Lung (tissue), 12 donors: Measurements from ENCODE around the gene C4orf50. TPM values are rescaled to one million over a fixed set of nuclear protein-coding genes. Genes with fewer than 3 reads are reported as not detected.

Source experiments
- ATAC-seq: fragments of 200-7000 bp; cut with Tn5 transposase; one replicate; pipeline ENCODE4 v1.9.1; 2020; ENCODE audit warnings: moderate number of reproducible peaks; ENCODE audit not compliant: insufficient read depth, low FRiP score
- DNase-seq, 3 donors: peaks; one replicate each; pipeline ENCODE4 v3.0.0-alpha.2; 2013 to 2017
- H3K27ac ChIP-seq, 2 donors: one replicate each; pipeline ENCODE4 v1.5.1; 2013; ENCODE audit warnings: mild to moderate bottlenecking in 2 of 2, moderate library complexity in 2 of 2, control low read depth in 1 of 2, inconsistent platforms in 1 of 2, low read depth in 1 of 2, low read length in 1 of 2
- H3K27me3 ChIP-seq, 3 donors: one replicate each; pipeline ENCODE4 v1.5.1; 2013; ENCODE audit warnings: low read length in 2 of 3; ENCODE audit not compliant: control insufficient read depth in 3 of 3, insufficient read depth in 3 of 3
- H3K36me3 ChIP-seq, 4 donors: one replicate each; pipeline ENCODE4 v1.5.1; 2013; ENCODE audit warnings: low read length in 4 of 4, mild to moderate bottlenecking in 1 of 4, moderate library complexity in 1 of 4; ENCODE audit not compliant: control insufficient read depth in 4 of 4, insufficient read depth in 4 of 4
- H3K4me1 ChIP-seq, 5 donors: one replicate each; pipeline ENCODE4 v1.5.1; 2013; ENCODE audit warnings: low read length in 5 of 5, mild to moderate bottlenecking in 2 of 5, moderate library complexity in 1 of 5; ENCODE audit not compliant: control insufficient read depth in 5 of 5, insufficient read depth in 5 of 5
- H3K4me3 ChIP-seq: one replicate; pipeline ENCODE4 v1.5.1; 2013; ENCODE audit warnings: mild to moderate bottlenecking, control low read depth, moderate library complexity
- H3K9ac ChIP-seq, 2 donors: one replicate each; pipeline ENCODE4 v1.5.1; 2013; ENCODE audit warnings: low read length in 2 of 2, control low read depth in 1 of 2; ENCODE audit not compliant: insufficient read depth in 1 of 2
- H3K9me3 ChIP-seq, 4 donors: one replicate each; pipeline ENCODE4 v1.5.1; 2013; ENCODE audit warnings: low read length in 3 of 4, mild to moderate bottlenecking in 1 of 4, moderate library complexity in 1 of 4; ENCODE audit not compliant: control insufficient read depth in 4 of 4, insufficient read depth in 3 of 4
- CTCF ChIP-seq: IDR thresholded peaks from 2 replicates; pipeline ENCODE4 v1.5.1; 2012; ENCODE audit warnings: mild to moderate bottlenecking; ENCODE audit errors: control extremely low read depth, extremely low read depth
- WGBS, 2 donors: extraction: QIAGEN DNeasy Blood & Tissue Kit; methylation state at CpG; one replicate each; pipeline ENCODE4 v1.1.7; 2013; 5-methylcytosine and 5-hydroxymethylcytosine counted together
- polyA plus RNA-seq, 2 donors: library from polyadenylated mRNA; stranded (reverse); fragments of 200-250 nt; gene quantifications; one replicate each; pipeline ENCODE4 v1.2.1, GENCODE V29; 2013
- total RNA-seq, 2 donors: library from RNA; depleted of rRNA in 1 of 2; stranded (reverse); fragments of >200 nt in 1 of 2; gene quantifications; one replicate each; pipeline ENCODE4 v1.2.1, GENCODE V29; 2014 to 2021
- donor health status: control.
- donor health status: control.
- donor health status: Bipolar disorder and iron deficiency.
- donor health status: healthy.
- donor health status: DM: yes; HTN: yes; CAD: no.

The C4orf50 gene
- total and polyA plus RNA-seq, 4 donors = 0.02 to 0.04 (median 0.03) TPM

GRCh38 chr4:5885733-5886132 is 132.5 kb downstream of the C4orf50 start:
- H3K9ac ChIP-seq = no peak overlapping the region
- H3K27ac ChIP-seq = no peak overlapping the region
- H3K9me3 ChIP-seq = peaks cover 0 to 3% (median 0%) of the 10 kb centered on the region in 4 donors
- DNase-seq (no peak), ATAC-seq (no peak)
- peaks cover 0 to 21% (median 3%) of the 10 kb centered on the region in 5 donors for H3K4me1 ChIP-seq
- WGBS, 2 donors = 65 to 67% methylated on average over 3 of the region's 3 CpGs
- TF ChIP-seq CTCF = no peak
- H3K27me3 ChIP-seq = peaks cover 4 to 44% (median 16%) of the 10 kb centered on the region in 3 donors
- H3K4me3 ChIP-seq = no peak overlapping the region
- no peaks in the 10 kb centered on the region for H3K36me3 ChIP-seq

DNA sequence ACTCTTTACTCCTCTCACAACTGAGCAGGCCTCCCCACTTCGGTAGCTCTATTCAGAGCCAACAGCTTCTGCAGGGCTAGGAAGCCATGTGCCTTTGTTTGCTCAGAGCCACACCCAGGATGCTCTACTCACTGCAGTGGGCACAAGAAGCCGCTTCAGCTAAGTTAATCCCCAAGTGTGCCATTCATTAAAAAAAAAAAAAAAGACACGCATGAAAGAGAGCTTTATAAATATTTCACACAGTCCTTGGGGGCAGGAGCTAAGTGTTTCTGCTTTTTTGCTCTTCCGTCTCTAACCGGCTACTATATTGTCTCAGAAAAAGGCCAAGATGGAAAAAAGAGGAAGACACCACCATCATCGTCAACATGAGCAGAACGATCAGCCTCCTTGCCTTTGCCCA is 133.4 kb downstream of the C4orf50 start:
- Histone ChIP-seq H3K36me3 (no peaks in the 10 kb centered on the region), H3K27ac (no peak overlapping the region), H3K4me3 (no peak overlapping the region), H3K4me1 (peaks cover 0 to 11% (median 0%) of the 10 kb centered on the region in 5 donors), H3K27me3 (peaks cover 4 to 38% (median 10%) of the 10 kb centered on the region in 3 donors), H3K9ac (no peak overlapping the region), H3K9me3 (peaks cover 0 to 3% (median 0%) of the 10 kb centered on the region in 4 donors)
- ATAC-seq (no peak), DNase-seq (no peak)
- WGBS, 2 donors = 61 to 62% methylated on average over 7 of the region's 7 CpGs
- TF ChIP-seq CTCF = no peak

DNA sequence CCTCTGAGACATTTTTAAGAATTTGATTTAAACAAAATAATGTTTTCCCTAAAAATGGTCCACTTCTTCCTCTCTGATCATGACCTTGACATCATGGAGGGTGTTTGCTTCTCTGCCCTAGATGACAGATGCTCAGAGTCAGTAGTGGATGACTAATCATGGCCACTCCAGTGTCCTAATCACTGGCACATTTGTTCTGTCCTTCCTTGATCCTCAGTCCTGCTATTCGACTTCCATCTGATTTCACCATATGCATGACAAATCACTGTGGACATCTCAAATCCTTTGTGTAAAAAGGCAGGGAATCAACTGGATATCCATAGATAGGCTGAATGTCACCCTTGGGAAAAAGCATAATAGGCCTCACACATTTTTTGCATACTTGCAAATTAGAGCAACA is 134.3 kb downstream of the C4orf50 start:
- peaks cover 0 to 5% (median 0%) of the 10 kb centered on the region in 5 donors for H3K4me1 ChIP-seq
- H3K4me3 ChIP-seq = no peak overlapping the region
- no peak for ATAC-seq
- no peak overlapping the region for H3K27ac ChIP-seq
- no peaks in the 10 kb centered on the region for H3K36me3 ChIP-seq
- TF ChIP-seq CTCF = no peak
- WGBS, 2 donors = 75 to 89% methylated on average over 1 of the region's 1 CpG
- no peak for DNase-seq
- peaks cover 0 to 3% (median 0%) of the 10 kb centered on the region in 4 donors for H3K9me3 ChIP-seq
- H3K27me3 ChIP-seq = peaks cover 1 to 29% (median 4%) of the 10 kb centered on the region in 3 donors
- H3K9ac ChIP-seq = no peak overlapping the region

- Histone ChIP-seq H3K9ac (no peak overlapping the region), H3K27me3 (peaks cover 0 to 26% (median 4%) of the 10 kb centered on the region in 3 donors), H3K4me3 (no peak overlapping the region), H3K4me1 (peaks cover 0 to 3% (median 0%) of the 10 kb centered on the region in 5 donors), H3K27ac (no peak overlapping the region), H3K36me3 (no peaks in the 10 kb centered on the region), H3K9me3 (peaks cover 0 to 3% (median 0%) of the 10 kb centered on the region in 4 donors)
- no peak for TF ChIP-seq CTCF
- DNase-seq (no peak), ATAC-seq (no peak)
- WGBS, 2 donors = 80 to 82% methylated on average over 3 of the region's 3 CpGs
Observed at GRCh38 chr4:5882947-5883346, 135.3 kb downstream of the C4orf50 start.
